Measurements from ENCODE around the gene MDP1.

The MDP1 gene

GRCh38 chr14:24234095-24235005, 18.5 kb upstream of the MDP1 start:
- no peak for TF ChIP-seq CTCF (IDR thresholded peaks at IDR 0.05)
- Histone ChIP-seq H3K4me3 (ENCODE audit: low read depth in 1 of 2, low read length in 1 of 2) (peak overlapping the region in 1 of 2 experiments; percentile 91), H3K4me1 (ENCODE audit: control insufficient read depth in 1 of 2, insufficient read depth in 1 of 2, low read depth in 1 of 2, low read length in 1 of 2) (peaks cover 46 to 51% of the 10 kb centered on the region in 2 experiments), H3K27ac (peak overlapping the region; percentile 98), H3K27me3 (no peaks in the 10 kb centered on the region), H3K9me3 (no peaks in the 10 kb centered on the region), H3K36me3 (peaks cover 54% of the 10 kb centered on the region)

- H3K4me1 ChIP-seq (ENCODE audit: control insufficient read depth in 1 of 2, insufficient read depth in 1 of 2, low read depth in 1 of 2, low read length in 1 of 2) = peaks cover 38 to 43% of the 10 kb centered on the region in 2 experiments
- H3K4me3 ChIP-seq (ENCODE audit: low read depth in 1 of 2, low read length in 1 of 2) = peak overlapping the region; percentile 74 to 91
- H3K27ac ChIP-seq = peak overlapping the region; percentile 98
- H3K36me3 ChIP-seq = peaks cover 45% of the 10 kb centered on the region
- no peaks in the 10 kb centered on the region for H3K9me3 ChIP-seq
- TF ChIP-seq CTCF (IDR thresholded peaks at IDR 0.05) = no peak
- no peaks in the 10 kb centered on the region for H3K27me3 ChIP-seq
Observed at GRCh38 chr14:24233538-24233866, 17.6 kb upstream of the MDP1 start.

GRCh38 chr14:24232645-24233537, 17.0 kb upstream of the MDP1 start, which contains the start of gene GMPR2:
Gene GMPR2, plus strand, starts transcription at chr14:24232929. Its CDS starts 325 bp downstream, at chr14:24233254.
- Histone ChIP-seq H3K4me1 (ENCODE audit: control insufficient read depth in 1 of 2, insufficient read depth in 1 of 2, low read depth in 1 of 2, low read length in 1 of 2) (peaks cover 32 to 39% of the 10 kb centered on the region in 2 experiments), H3K4me3 (ENCODE audit: low read depth in 1 of 2, low read length in 1 of 2) (peak within 1 kb of the TSS; percentile 74 to 91), H3K27me3 (no peaks in the 10 kb centered on the region), H3K36me3 (peaks cover 43% of the 10 kb centered on the region), H3K27ac (peak within 1 kb of the TSS; percentile 98), H3K9me3 (no peaks in the 10 kb centered on the region)
- no peak for TF ChIP-seq CTCF (IDR thresholded peaks at IDR 0.05)

GRCh38 chr14:24232121-24232644, 16.3 kb upstream of the MDP1 start, which contains the start of gene NEDD8:
Gene NEDD8, minus strand, starts transcription at chr14:24232367. Its CDS starts 100 bp downstream, at chr14:24232267.
- peak within 1 kb of the TSS; percentile 74 to 91 for H3K4me3 ChIP-seq (ENCODE audit: low read depth in 1 of 2, low read length in 1 of 2)
- H3K9me3 ChIP-seq = no peaks in the 10 kb centered on the region
- peaks cover 38% of the 10 kb centered on the region for H3K36me3 ChIP-seq
- peaks cover 31 to 39% of the 10 kb centered on the region in 2 experiments for H3K4me1 ChIP-seq (ENCODE audit: control insufficient read depth in 1 of 2, insufficient read depth in 1 of 2, low read depth in 1 of 2, low read length in 1 of 2)
- H3K27ac ChIP-seq = peak within 1 kb of the TSS; percentile 98
- no peak for TF ChIP-seq CTCF (IDR thresholded peaks at IDR 0.05)
- no peaks in the 10 kb centered on the region for H3K27me3 ChIP-seq

Data from neutrophil (primary cell).